IPS-NIHi7 (cell line): Measurements from ENCODE around the gene GLDN.
"Not testable (repeated sequence)": the region's sequence is repeated elsewhere in the genome, so short reads cannot be mapped to it uniquely, and the experiment has no call there.

Experiments
- DNase-seq: peaks from one replicate; pipeline ENCODE4 v3.0.0; 2012; ENCODE audit warnings: mixed read lengths; ENCODE audit errors: extremely low spot score

The GLDN gene

DNA sequence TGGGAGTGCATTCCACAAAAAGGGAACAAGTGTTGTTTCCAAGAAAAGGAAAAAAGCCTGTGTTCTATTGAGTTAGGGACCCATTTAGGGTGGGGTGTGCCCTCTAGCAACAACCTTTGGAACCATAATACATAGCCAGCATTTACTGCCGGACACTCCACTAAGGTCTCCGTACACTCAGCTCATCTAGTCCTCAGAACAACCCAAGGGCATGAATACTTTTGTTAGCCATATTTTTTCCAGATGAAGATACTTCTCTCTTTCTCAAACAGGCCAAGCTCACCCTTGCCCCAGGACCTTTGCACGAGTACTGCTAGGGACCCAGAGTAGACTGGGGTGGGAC is 46.2 kb downstream of the GLDN start:
- no peak for DNase-seq

DNA sequence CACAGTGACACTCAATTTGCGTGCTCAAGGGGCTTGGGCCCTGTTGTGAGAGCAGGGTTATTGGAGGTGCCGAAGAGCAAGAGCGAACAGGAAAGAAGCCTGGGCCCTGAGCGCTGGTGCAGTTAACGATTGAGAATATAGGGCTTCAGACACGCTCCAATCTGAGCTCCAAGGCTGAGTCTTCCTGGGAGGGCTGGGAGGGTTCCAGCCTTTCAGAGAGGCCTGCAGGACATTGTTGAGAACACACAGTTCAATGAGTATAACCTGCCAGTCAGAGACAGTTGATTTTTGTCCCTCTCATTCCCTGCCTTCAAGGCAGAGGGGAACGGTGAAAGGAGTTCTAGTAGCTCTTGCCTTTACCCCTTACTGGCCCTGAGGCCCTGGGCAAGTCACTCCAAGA is 47.3 kb downstream of the GLDN start:
- DNase-seq, result no peak

DNA sequence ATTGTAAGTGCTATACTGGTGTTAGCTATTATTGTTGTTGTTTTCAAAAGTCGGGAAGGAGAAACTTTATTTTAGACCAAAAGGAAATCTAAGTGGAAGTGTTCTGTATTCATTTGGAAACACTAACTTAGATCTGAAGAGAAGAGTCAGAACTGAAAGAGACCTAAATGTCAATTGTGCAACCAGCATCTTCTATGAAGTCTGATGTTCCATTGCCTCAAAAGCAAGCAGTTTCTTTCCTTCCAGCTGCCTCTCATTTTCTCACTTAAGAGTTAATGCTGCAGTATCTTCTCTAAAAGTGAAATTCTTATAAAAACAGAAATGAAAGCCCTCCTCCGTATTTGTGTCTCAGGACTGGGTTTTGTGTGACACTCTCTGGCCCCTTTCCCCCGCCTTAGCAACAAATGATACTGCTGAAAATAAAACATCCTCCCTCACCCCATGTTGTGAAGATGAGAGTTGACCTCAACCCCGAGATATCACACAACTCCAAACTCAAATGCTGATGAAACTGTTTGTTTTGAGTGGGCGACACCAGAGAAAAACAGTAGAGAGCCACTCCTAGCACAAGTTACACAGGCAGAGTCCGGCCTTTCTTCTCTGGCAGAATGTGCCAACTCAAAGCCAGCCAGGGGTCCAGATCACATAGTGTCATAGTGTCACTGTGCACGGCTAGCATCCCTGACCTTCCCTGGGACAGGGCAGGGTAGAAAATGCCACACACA is 48.9 kb downstream of the GLDN start:
- no peak for DNase-seq

DNA sequence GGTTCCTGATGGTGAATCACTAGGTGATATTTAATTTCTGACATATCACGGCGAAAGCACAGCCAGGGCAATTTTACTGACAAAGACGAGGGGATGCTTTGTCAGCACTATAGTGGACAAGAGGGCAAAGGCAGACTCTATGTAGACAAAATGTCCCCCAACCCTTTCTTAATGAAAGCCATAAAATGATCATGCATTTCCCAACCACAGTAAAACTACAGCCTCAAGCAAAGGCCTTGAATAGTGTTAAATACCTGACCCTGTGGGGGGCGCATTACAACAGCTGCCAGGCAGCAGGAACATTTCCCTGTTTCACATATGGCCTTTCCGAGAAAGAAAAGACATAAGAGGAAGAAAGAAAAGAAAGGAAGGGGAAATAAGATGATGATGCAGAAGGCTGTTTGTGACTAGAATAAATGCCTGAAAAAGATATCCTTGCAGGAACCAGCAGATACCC is 49.5 kb downstream of the GLDN start:
- DNase-seq, result peak; percentile 63

DNA sequence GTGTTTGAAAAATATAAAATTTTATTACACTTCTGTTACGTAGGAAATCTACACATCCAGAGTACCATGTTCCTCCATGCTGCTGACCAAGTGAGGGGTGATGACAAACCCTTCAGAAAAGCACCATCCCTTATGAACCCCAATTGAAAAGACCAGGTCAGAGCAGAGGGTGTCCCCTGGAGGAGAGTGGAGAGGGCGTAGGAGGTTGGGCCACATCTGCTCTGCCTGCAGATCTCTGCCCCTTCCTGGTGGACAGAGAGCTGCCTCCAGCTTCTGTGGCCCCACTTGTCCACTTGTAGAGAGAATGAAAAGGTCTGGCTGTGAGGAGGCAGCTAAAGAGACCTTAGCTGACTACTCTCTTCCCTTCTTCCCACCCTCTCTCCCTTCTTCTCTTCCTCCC is 55.5 kb downstream of the GLDN start:
- DNase-seq, result no peak

DNA sequence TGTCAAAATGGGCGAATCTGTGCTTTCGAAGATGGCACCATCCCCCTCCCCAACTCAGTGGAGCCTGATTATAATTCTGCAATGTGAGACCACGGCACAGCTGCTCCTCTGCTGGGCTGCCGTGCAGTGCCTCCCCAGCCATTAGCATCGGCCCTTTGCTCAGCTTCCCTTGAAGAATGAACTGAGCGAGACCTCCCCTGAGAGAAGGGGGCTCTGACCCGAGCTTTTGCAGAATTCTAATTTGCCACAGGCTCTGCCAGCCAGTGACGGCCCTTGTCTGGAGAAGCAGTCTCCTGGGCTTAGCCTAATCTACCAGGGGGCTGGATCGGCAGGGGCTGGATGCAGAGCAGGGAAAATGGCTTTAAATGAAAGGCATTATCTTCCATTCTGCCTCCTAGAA is 57.2 kb downstream of the GLDN start:
- no peak for DNase-seq

DNA sequence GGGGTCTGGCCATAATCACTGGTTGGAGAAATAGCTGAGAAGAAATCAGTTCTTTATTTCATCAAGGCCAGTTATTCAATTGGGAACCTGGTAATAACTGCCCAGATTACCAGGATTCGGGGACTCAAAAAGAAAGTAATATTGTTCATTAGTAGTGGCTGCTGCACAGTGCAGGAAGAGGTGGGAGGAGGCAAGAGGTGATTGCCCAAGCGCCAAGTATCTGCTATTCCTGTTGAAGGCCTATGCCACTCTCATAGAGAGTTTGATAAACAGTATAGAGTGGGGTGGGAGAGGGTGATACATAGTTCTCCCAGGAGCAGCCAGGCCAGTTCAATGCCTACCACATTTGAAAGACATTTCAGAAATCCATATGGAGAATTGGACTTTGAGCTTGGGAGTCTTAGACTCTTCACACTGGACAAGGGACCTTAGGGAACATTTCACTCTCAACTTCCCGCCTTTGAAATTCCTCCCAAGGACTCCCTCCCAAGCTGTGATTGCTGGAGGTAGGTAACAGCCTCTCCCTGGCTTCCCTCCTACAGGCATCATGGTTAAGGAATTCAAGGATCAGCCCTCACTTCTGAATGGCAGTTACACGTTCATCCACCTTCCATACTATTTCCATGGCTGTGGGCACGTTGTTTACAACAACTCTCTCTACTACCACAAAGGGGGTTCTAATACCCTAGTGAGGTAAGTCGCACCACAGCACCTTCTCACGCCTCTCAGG is 59.8 kb downstream of the GLDN start:
- no peak for DNase-seq

DNA sequence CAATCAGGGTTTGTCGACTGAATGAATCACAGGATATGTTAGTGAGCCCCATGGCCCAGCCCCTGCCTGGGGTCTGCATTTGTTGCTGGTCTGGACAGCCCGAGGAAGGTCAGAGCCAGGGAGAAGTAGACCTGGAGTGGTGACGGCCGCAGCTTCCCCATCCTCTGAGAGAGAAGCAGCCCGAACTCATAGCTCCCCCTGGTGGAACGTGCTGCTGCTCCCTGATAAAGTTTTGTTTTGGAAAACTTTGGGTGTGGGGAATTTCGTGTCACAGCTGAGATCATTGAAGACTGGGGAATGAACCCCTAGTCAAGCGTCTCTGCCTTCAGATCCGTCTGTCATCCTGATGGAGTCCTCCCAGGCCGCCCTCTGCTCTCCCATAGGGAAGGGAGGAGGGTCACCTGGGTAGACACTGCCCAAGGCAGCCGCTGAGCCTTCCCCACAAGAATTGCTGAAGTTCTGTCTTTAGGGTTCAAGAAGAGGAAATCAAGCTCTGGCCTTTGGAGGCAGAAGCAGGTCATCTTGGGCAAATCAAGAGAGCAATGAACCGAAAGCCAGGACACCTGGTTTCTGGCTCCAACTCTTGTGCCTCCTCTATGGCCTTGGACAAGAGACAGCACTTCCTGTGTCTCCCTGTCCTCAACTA is 60.5 kb downstream of the GLDN start:
- peak; percentile 87 for DNase-seq

DNA sequence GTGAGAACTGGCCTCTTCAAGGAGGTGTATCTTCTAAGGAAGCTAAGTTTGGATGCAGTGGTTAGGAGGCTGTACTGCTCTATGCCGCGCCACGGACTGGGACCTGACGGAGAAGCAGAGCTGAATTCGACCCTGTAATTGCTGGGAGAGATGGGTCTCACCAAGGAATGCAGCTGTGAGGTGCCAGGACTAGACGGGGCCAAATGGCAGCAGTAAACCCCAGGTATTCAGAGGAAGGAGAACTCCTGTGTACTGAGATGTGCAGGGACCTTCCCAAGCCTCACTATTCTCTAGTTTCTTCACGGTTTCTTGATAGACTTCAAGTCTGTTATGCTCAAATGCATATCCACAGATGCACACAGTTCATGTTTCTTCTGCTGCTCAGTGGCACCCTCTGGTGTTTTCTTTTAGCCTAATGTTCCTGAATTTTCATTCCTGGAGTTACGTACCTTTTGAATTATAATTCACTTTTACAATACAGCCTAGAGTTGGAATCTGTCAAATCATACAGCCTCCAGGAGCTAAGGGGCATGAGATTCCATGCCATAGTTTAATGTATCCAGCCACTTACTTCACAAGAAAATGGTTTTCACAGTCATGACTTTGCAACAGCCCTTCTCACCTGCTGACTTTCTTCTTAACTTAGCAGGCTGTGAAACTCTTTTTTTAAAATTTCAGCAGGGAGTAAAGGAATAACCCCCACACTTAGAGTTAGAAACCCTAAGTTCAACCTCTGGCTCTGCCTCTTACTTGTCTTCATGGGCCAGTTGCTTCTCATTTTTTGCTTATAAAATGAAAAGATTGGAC is 61.8 kb downstream of the GLDN start:
- no peak for DNase-seq

DNA sequence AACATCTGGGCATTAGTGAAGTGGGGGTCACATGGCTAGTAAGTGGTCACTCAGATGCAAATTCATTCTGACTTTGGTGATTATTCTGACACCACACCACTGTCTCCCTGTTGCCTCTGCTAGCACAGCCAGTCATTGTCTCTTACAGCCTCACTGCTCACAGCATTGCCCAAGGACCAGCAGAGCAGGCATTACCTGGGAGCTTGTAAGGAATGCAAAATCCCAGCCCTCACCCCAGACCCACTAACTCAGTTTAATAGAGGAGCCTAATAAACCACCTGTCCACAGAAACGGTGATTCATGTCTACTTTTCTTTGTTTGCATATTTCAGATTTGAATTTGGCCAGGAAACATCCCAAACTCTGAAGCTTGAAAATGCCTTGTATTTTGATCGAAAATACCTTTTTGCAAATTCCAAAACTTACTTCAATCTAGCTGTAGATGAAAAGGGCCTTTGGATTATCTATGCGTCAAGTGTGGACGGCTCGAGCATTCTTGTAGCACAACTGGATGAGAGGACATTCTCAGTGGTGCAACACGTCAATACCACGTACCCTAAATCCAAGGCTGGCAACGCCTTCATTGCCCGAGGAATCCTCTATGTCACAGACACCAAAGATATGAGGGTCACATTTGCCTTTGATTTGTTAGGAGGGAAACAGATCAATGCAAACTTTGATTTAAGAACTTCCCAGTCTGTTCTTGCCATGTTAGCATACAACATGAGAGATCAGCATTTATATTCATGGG is 62.7 kb downstream of the GLDN start:
- DNase-seq, result peak; percentile 31

DNA sequence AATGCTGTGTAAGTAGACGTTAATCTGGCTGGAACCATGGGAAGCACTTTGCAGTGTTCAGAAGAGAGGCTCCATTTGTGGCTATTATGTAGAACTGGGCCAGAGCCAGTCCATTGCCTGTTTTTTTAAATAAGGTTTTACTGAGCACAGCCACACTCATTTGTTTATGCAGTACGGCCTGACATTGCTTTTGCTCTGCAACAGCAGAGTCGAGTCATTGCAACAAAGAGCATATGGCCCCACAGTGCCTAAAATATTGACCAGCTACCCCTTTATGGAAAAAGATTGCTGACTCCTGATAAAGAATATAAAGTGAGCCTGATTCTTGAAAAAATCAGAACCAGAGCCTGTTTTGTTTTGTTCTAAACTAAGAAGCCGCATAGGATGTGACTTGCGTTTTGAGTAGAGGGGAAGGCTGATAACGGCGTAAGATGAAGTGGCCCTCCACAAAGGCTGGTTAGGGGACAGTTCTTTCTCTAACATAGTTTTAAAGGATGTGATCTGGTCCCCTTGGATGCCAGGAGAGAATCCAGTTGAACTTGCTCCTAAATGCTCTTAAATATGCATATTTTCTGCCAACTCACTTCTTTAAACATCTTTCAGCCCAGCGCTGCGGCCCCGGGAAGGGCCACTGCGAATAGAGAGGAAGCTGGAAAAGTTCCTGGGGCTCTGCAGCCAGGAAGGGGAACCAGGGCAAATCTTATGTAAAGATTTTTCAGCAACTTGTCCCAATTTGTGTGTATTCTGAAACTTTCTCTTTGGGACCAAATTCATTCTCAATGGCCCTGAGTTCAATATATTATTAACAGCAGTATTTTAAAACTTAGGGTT is 64.5 kb downstream of the GLDN start:
- DNase-seq, result no peak

DNA sequence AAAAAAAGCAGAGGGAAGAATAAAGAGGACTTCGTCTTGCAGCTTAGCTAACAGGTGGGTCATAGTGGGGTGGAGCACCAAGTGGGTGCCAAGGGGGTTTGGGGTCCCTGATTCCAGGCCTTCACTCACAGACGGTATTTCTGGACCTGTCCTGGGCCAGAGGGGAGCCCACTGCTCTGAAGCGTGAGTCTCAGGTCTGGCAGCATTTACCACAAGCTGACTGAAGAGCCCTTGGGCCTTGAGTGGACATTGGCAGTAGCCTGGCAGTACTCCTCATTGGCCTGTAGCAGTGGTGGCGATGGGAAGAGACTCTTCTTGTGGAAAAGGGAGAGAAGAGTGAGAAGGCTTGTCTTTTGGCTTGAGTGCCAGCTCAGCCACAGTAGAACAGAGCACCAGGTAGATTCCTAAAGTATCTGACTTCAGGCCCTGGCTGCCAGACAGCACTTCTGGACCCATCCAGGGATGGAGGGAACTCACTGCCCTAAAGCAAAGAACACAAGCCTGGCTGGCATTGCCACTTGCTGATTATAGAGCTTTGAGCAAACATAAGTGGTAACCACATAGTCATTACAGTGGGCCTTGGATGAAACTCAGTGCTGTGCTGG is 72.9 kb downstream of the GLDN start:
- DNase-seq, result no peak

DNA sequence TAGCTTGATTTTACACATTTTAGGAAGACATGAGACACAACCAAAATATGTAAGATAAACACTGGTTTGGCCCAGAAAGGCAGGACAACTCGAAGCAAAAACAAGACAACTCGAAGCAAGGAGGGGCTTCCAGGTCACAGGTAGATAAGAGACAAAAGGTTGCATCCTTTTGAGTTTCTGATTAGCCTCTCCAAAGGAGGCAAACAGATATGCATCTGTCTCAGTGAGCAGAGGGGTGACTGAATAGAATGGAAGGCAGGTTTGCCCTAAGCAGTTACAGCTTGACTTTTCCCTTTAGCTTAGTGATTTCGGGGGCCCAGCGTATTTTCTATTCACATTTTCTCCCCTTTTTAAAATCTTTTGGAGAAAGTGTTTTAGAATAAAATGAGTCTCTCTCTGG is 74.7 kb downstream of the GLDN start:
- no peak for DNase-seq

DNA sequence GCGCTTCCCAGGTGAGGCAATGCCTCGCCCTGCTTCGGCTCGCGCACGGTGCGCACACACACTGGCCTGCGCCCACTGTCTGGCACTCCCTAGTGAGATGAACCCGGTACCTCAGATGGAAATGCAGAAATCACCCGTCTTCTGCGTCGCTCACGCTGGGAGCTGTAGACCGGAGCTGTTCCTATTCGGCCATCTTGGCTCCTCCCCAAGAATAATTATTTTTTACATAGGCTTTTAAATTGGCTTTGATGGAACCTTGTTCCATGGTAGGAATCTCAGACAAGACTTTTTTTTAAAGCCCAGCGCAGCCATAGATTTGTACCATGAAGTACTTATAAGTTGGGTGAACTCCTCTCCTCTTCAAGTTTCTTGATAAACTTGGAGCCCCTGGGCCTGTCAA is 81.6 kb downstream of the GLDN start:
- not testable (repeated sequence) for DNase-seq

DNA sequence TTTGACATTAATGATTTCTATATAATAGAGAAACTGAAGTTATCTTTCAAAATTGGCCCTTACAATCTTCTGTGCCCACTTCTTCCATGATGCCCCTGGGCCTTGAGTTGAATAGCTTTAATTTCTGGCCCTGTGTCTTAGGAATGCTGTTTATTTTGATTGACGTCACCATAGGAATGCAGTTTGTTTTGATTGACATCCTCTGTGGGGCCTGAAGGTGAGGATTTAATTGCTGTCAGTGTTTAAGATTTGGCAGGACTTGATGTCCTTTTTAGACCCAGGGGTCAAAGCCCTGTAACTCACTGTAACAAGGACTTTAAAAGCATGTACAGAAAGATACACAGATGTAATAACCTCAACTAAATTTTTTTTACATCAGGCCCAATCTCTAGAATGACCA is 83.3 kb downstream of the GLDN start:
- no peak for DNase-seq

DNA sequence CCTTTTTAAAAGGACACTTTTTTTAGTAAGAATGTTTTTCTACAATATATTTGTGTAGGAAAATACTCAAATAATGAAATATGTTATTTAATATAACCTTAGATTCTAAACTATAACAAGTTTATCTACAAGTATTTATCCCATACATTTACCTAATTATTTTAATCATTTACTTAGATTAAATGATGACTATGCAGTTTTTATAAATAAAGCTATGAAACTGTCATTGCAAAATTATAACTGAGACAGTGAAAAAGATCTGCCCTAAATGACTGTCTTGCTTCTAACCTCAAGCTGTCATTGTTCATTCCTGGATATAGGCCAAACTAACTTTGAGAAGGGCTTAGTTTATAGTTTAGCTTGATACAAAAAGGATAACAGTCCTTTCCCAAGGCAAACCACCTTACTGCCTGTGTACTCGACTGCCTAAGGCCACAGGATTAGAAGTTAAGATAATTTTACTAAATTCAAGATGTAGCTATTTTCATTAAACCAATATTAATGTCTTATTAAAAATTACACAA is 84.1 kb downstream of the GLDN start:
- DNase-seq, result no peak

DNA sequence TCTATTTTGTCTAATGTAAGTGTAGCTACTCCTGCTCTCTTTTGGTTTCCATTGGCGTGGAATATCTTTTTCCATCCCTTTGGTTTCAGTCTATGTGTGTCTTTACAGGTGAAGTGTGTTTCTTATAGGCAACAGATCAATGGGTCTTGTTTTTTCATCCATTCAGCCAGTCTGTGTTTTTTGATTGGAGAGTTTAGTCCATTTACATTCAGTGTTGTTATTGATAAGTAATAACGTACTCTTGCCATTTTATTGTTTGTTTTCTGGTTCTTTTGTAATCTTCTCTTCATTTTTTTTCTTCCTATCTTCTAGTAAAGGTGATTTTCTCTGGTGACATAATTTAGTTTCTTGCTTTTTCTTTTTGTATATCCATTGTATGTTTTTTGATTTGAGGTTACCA is 97.1 kb downstream of the GLDN start:
- no peak for DNase-seq

DNA sequence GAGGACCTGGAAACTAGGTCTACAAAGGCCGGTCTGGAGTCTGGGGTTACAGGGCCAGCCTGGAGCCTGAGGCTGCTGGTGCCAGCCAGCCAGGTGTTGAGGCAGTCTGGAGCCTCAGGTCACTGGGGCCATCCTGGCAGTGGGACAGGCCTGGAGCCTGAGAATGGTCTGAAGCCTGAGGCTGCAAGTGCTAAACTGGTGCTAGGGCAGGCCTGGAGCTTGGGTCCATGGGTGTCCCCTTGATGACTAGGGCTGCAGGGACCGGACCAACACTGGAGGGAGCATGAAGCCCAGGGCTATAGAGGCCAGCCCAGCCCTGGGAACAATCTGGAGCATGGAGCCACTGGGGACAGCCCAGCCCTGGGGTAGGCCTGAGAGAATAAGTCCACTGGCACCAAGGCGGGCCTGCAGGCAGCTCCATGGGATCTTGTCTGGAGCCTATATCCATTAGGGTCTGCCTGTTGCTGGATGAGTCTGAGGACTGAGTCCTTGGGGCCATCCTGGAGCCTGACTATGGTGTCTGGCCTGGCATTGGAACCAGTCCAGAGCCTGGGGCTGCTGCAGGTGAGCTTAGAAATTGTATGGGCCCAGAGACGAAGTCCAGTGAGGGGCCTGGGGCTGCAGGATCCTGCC is 101.9 kb downstream of the GLDN start:
- DNase-seq, result no peak

DNA sequence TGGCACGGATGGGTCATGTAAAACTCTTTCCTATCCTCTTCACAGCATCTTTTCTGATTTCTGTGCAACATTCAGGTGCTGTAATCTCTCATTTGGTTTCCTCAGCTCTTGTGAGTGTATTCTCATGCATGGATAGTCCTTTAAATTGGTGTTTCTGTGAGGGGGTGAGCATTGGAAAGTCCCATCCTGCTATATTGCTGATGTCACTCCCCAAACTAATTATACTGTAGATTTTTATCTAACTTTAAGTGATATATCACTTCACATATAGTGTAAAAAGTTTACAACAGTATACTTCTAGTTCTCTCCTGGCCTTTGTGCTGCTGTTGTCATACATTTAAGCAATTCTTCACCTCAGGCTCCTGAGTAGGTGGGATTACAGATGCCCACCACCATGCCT is 102.7 kb downstream of the GLDN start:
- DNase-seq, result no peak
